ENCODE measurements around the gene TP53TG3D. TPM values are rescaled to one million over a fixed set of nuclear protein-coding genes. Genes with fewer than 3 reads are reported as not detected.

Gene TP53TG3D
- not detected in 2 replicates for total RNA-seq

GRCh38 chr16:32252986-32253385 is at the start of gene TP53TG3D:
TSS of gene TP53TG3D (plus strand) at chr16:32253286. CDS start at chr16:32253354, 68 bp downstream.

Measured in mesangial cell (primary cell).